ENCODE results near the gene KRTAP5-3.
"Not testable (repeated sequence)": the region's sequence is repeated elsewhere in the genome, so short reads cannot be mapped to it uniquely, and the experiment has no call there.

KRTAP5-3 gene, protein sequence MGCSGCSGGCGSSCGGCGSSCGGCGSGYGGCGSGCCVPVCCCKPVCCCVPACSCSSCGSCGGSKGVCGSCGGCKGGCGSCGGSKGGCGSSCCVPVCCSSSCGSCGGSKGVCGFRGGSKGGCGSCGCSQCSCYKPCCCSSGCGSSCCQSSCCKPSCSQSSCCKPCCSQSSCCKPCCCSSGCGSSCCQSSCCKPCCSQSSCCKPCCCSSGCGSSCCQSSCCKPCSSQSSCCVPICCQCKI

DNA sequence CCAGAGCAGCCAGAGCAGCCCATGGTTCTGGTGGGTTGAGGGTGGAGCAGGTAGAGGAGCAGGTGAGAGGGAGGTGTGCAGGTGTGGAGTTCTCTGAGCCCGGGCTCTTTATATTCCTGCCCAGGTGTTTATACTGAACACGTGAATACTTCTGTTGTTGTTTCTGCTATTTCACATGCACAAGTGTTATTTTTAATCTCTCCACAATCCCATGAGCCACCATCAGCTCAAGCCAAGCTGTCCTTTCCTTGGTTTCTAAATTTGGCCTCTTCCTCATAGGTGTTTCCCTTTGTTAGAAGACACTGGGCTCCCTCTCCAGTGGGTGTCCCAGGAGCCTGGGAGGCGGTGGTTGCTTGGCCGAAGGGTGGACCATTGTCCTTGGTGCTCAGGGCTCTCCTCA lies at the start of gene KRTAP5-3:
TSS of gene KRTAP5-3 (minus strand) at position 101 of the 400 bp plus-strand sequence. CDS start at position 23, 78 bp downstream.
- DNase-seq (ENCODE audit: low read depth in 2 of 2), result no peak

DNA sequence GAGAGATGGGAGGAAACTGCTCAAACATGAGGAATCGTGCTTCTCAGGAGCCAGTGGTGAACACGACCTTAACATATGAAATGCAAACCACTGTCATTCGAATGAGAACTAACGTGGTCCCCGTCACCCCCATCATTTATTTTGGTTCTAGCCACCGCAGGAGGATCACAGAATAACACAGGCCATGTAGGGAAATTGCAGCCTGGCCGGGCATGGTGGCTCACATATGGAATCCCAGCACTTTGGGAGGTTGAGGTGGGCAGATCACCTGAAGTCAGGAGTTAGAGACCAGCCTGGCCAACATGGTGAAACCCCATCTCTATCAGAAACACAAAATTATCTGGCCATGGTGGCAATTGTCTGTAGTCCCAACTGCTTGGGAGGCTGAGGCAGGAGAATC lies 48.4 kb upstream of the KRTAP5-3 start:
- DNase-seq (ENCODE audit: low read depth in 2 of 2), result no peak

DNA sequence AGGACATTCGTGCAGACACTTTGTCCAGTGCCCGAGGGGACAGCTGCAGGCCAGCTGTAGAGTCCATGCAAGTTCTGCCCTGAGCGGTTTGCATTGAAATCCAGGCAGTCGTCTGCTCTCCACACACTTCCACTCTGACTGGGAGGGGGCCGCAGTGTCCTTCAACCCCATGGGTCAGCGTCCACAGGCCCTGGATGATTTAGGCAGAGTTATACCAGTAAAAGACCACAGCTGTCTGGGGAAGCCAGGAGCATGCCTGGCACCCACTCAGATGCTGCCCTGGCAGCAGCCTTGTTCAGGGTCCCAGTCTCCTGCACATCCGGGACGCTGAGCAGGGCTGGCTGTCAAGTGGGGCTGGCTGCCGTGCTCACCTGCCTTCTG lies 47.8 kb upstream of the KRTAP5-3 start:
- no peak for DNase-seq (ENCODE audit: low read depth in 2 of 2)

DNA sequence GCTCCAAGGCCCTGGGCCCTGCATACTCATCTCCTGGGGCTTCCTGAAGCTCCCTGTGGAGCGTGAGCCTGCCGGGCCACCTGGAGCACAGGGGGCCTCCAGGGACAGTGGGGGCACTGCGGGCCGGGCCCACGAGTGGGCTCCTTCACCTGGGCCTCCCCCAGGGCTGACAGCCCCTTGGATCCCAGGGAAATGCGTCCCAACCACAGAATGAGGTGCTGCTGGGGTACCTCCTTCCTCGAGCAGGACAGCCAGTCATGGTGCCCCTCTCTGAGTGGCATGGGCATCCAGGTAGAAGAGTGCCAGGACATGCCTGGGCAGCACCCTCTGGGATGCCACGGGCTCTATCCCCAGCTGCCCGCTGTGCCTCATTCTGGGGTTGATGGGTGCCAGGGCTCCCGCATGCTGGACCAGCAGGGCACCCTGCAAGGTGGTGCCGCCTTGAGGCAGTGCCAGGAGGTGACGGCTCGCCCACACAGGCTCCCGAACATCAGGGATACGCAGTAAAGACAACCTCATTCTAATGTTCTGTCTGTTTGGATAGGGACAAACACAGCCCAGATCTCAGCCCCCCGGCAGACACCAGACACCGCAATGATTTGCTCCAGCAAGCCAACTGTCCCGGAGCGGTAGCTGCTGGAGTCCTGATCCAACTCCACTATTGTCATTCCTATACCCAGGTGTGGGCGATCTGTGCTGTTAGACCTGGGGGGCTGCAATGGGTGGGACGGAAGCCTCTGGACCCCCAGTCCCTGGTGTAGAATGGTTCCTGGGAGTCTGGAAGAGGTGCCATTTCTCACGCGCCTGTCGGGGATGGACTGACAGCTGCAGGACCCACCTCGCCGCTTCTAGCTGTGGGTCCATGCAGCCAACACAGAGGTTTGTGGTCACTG lies 47.2 kb upstream of the KRTAP5-3 start:
- no peak for DNase-seq (ENCODE audit: low read depth in 2 of 2)

DNA sequence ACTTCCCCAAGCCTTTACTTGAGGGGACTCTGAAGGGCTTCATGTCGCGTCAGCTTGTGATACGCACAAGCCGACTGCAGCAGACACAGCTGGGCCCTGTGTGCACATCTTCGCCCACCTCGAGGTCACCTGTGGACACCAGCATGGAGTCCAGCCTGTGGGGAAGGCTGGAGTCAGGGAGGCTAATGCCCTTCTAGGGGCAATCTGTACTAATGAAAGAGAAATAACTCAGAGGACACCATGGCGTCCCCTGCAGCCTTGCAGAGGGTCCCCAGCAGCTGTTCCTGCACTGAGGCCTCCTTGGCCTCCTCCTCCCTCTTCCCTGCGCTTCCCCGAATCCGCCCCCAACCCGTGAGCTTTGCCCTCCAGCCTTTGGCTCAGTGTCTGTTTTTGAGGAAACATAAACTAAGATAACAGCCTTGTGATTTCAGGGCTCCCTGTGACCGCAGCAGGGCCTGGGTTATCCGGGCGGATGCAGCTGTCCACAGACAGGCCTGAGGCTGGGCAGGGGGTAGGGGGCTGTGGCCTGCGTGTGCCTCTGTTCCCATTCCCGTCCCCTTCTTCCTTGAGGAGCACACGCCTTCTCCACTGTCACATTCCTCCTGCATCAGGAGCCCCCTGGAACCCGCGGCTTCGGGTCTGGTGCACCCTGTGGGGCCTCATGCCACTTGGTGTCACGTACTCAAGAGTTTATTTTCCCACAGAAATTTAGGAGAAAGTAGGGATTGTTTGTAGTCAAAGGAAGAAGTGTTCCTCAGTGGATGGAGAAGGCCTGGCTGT lies 46.3 kb upstream of the KRTAP5-3 start:
- no peak for DNase-seq (ENCODE audit: low read depth in 2 of 2)

DNA sequence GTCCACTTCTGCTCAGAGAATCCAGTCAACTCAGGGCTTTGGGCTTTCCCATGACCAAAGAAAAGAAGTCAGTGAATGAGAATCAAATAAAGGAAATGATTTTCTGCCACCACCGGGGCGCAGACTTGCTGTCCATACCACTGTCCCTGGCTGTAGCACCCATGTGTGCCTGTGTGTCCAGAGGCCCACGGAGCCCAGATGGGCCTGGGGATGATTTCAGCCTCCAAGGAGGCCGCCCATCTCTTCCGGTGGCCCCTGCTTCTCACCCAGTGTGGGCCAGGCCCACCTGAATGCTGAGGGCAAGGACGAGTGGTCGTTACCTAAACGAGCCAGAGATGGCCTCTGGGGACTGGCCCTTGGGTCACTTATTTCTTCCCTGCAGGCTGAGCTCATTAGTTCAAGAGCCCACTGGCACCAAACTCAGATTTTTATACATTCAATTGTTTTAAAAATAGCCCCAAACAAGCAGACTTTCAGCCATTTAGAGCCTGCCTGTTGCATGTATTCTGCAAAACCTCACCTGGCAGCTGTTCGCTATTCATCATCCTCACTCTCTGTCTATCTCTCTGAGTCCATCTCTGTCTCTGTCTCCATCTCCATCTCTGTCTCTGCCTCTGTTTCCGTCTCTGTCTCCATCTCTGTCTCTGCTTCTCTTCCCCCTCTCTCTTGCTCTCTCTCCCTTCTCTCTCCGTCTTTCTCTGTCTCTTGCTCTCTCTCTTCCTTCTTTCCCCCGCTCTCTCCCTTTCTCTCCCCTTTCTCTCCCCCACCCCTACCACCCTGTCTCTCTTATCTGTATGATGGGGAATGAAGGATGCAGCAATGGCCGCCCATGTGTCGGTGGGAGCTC lies 45.5 kb upstream of the KRTAP5-3 start:
- no peak for DNase-seq (ENCODE audit: low read depth in 2 of 2)

DNA sequence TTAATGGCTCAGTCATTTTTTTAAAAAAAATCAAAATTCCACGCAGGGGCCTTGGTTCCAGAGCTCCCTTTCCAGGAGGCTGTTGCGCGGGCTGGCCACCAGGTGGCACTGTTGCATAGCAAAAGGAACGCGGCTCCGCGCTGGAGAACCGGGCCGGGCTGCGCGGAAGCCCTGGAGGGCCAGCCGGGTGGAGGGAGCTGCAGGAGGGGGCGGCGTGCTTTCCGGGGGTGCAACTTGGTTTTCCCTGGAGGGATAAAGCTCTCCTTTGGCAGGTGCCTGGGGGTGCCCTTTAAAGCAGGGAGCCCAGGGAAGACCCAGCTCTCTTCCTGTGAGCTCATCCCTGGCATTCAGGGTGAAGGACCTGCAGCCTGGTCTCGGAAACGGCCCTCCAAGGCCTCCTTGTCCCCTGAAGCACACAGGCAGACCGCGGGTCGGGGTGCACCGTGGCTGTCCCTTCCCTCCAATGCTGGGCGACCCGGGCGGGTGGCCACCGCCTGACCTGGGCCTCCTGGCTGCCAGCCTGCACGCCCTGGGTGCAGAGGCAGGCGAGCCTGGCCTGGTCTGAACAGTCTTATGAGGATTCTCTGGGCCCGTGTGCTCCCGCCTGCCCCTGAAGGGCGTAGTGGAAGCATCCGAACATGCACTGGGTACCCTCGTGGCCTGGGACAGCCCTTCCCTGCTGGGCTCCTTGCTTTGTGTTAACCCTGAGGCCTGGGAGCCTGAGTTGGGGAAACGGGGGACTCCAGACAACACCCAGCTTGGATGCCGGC lies 44.7 kb upstream of the KRTAP5-3 start:
- DNase-seq (ENCODE audit: low read depth in 2 of 2), result peak; percentile 5 to 10

DNA sequence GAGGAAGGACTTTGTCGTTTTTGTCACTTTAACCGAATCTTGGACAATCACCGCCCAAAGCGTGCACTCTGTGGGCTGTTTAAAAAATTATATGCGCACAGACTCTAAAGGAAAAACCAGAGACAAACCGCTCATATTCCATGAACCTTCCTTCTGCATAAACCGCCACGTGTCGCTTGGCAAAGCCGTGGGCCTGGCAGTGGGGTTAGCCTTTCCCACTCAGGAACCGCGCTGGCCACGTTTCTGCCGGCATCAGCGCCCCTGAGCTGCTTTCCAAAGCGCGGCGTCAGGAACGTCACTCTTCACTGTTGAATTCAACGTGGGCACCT lies 44.1 kb upstream of the KRTAP5-3 start:
- DNase-seq (ENCODE audit: low read depth in 2 of 2), result no peak

DNA sequence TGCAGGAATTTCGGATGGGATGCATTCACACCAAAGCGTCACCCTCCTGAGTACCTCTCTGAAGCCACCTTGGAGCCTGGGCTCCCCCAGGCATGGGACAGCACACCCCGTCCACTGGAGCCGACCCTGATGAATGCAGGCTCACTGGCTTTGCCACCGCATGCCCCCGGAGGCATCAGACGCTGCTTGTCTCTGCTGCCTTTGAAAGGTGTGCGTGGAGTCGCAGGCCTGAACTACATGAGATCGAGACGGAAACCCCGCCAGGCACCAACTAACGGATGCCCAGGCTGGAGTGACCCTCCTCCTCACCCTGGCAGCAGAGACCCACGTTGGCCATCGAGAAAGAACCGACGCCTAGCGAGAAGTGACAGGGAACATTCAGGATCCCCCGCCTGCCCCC lies 43.8 kb upstream of the KRTAP5-3 start:
- DNase-seq (ENCODE audit: low read depth in 2 of 2), result no peak

DNA sequence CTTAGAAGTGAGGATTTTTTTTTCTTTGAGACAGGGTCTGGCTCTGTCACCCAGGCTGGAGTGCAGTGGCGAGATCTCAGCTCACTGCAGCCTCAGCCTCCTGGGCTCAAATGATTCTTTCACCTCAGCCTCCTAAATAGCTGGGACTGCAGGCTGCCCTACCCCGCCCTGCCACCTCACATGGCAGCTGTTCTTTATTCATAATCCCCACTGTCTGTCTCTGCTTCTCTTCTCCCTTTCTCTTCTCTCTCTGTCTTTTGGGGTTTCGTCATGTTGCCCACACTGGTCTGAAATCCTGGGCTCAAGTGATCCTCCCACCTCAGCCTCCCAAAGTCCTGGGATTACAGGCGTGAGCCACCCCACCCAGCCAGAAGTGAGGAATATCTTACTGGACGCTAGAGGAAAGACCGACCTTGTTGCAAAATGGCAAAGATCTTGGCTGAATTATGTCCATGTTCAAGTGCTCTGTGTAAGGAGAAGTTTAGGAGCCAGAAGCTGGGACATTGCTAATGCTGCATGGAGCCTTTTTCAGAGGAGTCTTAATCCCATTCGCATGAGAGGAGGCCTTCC lies 43.2 kb upstream of the KRTAP5-3 start:
- no peak for DNase-seq (ENCODE audit: low read depth in 2 of 2)

DNA sequence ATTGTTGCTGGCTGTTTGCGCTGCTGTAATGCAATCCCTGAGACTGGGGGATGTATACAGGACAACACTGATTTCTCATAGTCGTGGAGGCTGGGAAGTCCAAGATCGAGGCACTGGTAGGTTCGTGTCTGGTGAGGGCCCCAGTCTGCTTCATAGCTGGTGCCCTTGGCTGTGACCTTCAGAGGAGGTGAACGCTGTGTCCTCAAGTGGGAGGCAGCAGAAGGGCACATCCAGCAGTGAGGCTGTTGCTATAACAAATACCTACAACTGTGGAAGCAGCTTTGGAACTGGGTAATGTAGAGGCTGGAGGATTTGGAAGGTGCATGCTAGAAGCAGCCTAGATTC lies 42.6 kb upstream of the KRTAP5-3 start:
- no peak for DNase-seq (ENCODE audit: low read depth in 2 of 2)

DNA sequence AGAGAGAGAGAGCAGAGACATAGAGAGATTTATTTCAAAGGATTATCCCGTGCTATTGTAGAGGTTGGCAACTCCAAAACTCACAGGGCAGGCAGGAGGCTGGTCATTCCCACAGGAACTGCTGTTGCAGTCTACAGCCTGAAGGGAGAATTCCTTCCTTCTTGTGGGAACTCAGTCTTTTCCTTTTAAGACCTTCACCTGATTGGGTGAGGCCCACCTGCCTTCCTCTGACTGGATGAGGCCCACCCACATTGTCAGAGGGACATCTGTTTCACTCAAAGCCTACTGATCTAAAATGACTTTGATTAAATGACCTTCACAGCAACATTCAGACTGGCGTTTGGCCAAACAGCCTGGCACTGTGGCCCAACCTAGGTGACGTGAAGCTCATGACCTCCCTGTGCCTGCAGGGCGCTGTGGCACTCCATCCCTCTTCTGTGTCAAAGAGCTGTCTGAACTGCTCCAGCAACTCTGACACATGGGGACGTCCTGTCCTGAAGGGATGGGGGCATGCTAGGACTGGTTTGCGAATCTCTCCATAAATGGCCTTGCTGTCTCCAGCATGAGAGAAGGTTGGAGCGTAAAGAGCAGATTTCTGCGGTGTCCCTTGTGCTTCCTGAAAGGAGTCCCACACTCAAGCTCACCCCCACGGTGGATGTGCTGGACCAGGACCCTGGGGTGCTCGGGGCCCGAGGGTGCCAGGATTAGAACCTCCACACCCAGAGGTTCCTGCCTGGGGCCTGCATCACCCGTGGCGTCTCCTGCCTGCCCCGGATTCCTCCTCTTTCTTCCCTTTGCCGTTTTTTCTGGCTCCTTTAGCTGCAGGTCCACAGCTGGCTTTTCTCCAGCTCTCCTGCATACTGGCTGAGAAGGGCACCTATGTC lies 42.0 kb upstream of the KRTAP5-3 start:
- DNase-seq (ENCODE audit: low read depth in 2 of 2), result no peak

DNA sequence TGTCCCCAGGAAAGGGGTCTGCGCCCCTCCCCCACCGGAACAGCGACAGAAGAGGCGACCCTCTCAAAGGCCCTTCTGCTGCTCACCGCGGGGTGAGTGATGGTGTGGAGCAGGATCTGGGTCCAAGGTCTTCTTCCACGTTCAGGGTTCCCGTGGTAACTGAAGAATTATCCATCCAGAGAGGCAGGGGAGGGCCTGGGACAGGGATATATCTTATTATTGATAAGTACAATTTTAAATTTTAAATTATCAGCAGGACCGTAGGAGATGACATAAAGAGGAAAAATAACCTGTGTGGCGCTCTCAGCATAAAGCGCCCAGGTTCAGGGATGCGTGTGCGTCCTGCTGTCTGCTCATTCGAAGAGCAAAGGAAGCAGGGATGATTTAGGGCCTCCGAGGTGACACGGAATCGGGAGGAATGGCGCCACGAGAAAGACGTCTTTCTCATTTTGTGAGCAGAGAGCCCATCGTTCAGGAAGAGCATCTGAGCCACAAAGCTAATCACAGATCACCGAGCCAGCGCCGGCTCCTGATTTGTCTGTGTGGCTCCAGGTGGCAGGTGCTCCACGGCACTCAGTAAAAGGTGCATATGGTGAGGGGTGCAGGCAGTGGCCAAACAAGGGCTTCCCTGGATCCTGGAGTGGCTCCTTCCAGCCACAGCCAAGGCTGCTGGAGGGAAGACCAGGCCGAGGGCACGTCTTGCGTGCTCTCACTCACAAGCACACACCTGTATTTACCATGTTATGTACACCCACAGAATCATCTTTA lies 40.6 kb upstream of the KRTAP5-3 start:
- DNase-seq (ENCODE audit: low read depth in 2 of 2), result no peak

DNA sequence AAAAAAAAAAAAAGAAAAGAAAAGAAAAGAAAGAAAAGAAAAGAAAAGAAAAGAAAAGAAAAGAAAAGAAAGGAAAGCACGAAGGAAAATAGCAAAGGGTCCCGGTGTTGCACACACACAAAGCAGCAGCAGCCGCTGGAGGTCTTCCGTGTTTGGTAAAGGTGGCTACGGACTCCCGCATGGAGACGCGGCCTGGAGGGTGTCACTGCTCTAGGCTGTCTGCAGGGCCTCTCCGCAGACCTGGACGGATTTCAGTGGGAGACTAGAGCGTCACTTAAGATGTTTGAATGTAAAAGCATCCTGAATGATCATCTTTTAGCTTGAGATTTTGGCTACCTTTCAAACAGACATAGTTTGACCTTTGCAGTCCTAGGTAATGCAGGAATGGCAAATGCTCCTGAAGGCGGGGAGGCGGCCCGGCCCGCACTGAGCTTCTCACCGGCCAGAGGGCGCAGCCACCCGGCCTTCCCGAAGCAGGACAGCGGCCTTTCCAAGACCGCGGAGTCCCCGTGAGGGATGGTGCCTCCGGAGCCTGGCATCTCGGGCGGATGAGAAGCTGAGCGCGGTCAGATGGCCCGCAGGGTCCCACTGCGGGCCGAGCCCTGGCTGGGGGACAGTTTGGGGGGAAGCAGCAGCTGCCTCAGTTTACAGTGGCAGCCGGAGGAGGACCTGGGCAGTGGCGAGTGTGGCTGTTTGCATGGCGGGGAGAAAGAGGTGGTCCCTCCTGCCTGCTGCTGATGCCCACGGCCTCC lies 39.8 kb upstream of the KRTAP5-3 start:
- no peak for DNase-seq (ENCODE audit: low read depth in 2 of 2)

DNA sequence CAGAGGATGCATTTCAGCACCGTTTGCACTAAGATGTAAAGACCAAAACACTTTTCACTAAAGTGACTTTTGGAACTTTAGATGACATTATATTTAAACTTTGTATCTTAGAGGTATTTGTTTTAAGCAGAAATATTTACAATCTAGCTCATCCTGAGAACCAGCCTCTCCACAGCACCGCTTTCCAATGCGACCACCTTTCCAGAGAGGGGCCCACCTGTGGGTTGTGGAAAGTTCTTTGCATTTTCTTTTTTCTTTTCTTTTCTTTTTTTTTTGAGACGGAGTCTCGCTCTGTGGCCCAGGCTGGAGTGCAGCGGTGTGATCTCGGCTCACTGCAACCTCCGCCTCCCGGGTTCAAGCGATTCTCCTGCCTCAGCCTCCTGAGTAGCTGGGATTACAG lies 38.3 kb upstream of the KRTAP5-3 start:
- DNase-seq (ENCODE audit: low read depth in 2 of 2), result not testable (repeated sequence)

DNA sequence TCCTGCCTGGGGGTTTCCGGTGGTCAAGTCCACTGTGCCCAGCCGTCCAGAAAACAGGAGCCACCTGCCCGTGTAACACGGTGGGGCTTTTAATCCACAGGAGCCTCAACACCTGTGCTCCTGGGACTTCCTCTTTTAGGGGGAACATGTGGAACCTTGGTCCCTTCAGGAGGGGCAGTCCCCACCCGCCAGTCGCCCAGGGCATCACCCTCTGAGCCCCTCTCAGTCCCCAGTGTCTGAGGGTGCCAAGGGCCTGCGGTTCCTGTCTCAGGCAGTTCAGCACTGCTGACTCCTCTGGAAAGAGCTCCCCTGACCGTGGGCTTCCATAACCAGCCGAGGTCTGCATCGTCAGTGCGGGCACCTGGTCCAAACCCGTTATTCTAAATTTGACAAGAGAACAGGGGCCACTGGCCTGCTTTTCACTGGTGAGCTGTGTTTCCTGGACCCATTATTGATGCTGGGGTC lies 37.1 kb upstream of the KRTAP5-3 start:
- no peak for DNase-seq (ENCODE audit: low read depth in 2 of 2)

DNA sequence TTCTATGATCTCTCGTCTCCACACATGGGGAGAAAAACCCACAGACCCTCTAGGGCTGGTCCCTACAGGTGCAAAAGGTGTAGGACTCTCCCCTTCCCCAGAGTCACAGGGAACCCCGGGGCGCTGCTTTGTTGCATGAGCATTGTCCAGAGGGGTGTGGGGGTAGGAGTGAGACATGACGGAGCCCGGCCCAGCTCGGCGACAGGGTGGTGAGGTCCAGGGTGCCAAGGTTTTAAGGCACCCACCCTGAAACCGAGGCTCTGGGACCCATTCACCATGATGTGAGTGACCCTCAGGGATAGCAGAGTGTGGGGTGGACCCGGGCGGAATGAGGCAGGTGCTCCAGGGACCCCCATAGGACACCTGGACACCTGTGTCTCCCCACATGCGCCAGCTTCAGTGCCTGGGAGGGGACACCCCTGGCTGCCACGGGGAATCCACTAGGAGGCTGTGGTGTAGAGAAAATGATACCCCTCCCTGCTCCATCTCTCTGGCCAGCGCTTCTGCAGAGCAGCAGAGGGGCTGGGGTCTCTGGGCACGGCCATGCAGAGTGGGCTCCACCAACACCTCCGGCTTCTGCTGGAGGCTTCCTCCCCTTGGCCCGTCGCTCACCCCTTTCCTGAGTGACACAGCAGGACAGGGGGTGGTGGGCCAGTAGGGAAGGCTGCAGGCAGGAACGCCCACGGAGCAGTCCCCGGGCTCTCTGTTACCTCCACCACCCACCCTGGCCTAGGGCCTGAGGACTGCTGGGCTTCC lies 36.5 kb upstream of the KRTAP5-3 start:
- DNase-seq (ENCODE audit: low read depth in 2 of 2), result no peak
